Hepatocyte (in vitro differentiated cells): ENCODE data around the gene OR5K4. TPM values are rescaled to one million over a fixed set of nuclear protein-coding genes. Genes with fewer than 3 reads are reported as not detected.

Source experiments
- DNase-seq: peaks from one replicate; pipeline ENCODE4 v3.0.0-alpha.2; 2016; ENCODE audit warnings: low spot score
- H2AFZ ChIP-seq: fragments of 200-600 bp; sonication (generic); 2 replicates; pipeline ENCODE4 v1.6.0; 2016; ENCODE audit warnings: antibody characterized with exemption, mild to moderate bottlenecking
- H3K27ac ChIP-seq: fragments of 200-600 bp; sonication (generic); 2 replicates; pipeline ENCODE4 v1.5.1; 2016; ENCODE audit warnings: mild to moderate bottlenecking
- H3K27me3 ChIP-seq: fragments of 200-600 bp; sonication (generic); 2 replicates; pipeline ENCODE4 v1.6.1; 2016
- H3K36me3 ChIP-seq: fragments of 200-600 bp; sonication (generic); replicated peaks from 2 replicates; pipeline ENCODE4 v1.5.1; 2016; ENCODE audit warnings: low read depth; ENCODE audit not compliant: insufficient read depth
- H3K4me1 ChIP-seq: fragments of 200-600 bp; sonication (generic); 2 replicates; pipeline ENCODE4 v1.5.1; 2016; ENCODE audit warnings: mild to moderate bottlenecking, moderate library complexity; ENCODE audit not compliant: insufficient read depth
- H3K4me2 ChIP-seq: fragments of 200-600 bp; sonication (generic); 2 replicates; pipeline ENCODE4 v1.6.0; 2016
- H3K4me3 ChIP-seq: fragments of 200-600 bp; sonication (generic); 2 replicates; pipeline ENCODE4 v1.5.1; 2016; ENCODE audit warnings: mild to moderate bottlenecking
- H3K79me2 ChIP-seq: fragments of 200-600 bp; sonication (generic); 2 replicates; pipeline ENCODE4 v1.6.0; 2017; ENCODE audit warnings: mild to moderate bottlenecking
- H3K9me2 ChIP-seq: fragments of 200-600 bp; sonication (generic); replicated peaks from 2 replicates; pipeline ENCODE4 v1.6.0; 2017; ENCODE audit warnings: mild to moderate bottlenecking; ENCODE audit not compliant: insufficient read depth
- H3K9me3 ChIP-seq: fragments of 200-600 bp; sonication (generic); 2 replicates; pipeline ENCODE4 v1.5.1; 2016; ENCODE audit warnings: low read depth, mild to moderate bottlenecking
- H4K20me1 ChIP-seq: fragments of 200-600 bp; sonication (generic); 2 replicates; pipeline ENCODE4 v1.6.0; 2016; ENCODE audit warnings: mild to moderate bottlenecking; ENCODE audit not compliant: insufficient read depth, poor library complexity, severe bottlenecking
- CTCF ChIP-seq: fragments of 200-600 bp; sonication (generic); IDR thresholded peaks from 2 replicates; pipeline ENCODE4 v1.5.1; 2016; ENCODE audit warnings: antibody characterized with exemption, mild to moderate bottlenecking; ENCODE audit not compliant: poor library complexity
- EZH2 ChIP-seq: fragments of 200-600 bp; sonication (generic); IDR thresholded peaks from 2 replicates; pipeline ENCODE4 v1.6.1; 2016; ENCODE audit warnings: antibody characterized with exemption, mild to moderate bottlenecking, borderline replicate concordance
- EZH2phosphoT487 ChIP-seq: fragments of 200-600 bp; sonication (generic); IDR thresholded peaks from one replicate; pipeline ENCODE4 v1.6.1; 2018; ENCODE audit warnings: antibody characterized with exemption, mild to moderate bottlenecking, low read depth, moderate library complexity; ENCODE audit not compliant: unreplicated experiment, severe bottlenecking
- polyA plus RNA-seq: library from polyadenylated mRNA; unstranded; fragments of >200 nt; fragmentation: Nextera tagmentation; extraction: Ambion mirVana; gene quantifications from 2 replicates; pipeline ENCODE4 v1.2.1, GENCODE V29; 2016
- total RNA-seq: library from RNA; depleted of rRNA; stranded (reverse); fragments of >200 nt; gene quantifications from 2 replicates; pipeline ENCODE4 v1.2.3, GENCODE V29; 2014

OR5K4 gene
- total and polyA plus RNA-seq, 2 experiments from 2014 or later, result not detected

DNA sequence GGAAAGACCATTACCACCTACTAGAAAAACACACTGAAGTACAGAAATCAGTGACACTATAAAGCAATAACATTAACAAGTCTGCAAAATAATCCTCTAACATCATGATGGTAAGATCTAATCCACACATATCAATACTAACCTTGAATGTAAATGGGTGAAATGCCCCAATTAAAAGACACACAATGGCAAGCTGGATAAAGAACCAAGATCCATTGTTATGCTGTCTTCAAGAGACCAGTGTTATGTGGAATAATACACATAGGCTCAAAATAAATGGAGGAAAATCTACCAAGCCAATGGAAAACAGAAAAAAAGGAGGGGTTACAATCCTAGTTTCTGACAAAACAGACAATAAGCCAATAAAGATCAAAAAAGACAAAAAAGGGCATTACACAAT is 50.4 kb downstream of the OR5K4 start:
- no peak for TF ChIP-seq EZH2phosphoT487
- TF ChIP-seq CTCF, result no peak
- no peak for TF ChIP-seq EZH2
- no peaks in the 10 kb centered on the region for H3K4me1 ChIP-seq
- H2AFZ ChIP-seq, result no peak overlapping the region
- H3K79me2 ChIP-seq, result no peaks in the 10 kb centered on the region
- no peaks in the 10 kb centered on the region for H3K9me3 ChIP-seq
- H3K4me3 ChIP-seq, result no peak overlapping the region
- no peaks in the 10 kb centered on the region for H3K36me3 ChIP-seq
- no peak overlapping the region for H3K4me2 ChIP-seq
- H3K27ac ChIP-seq, result no peak overlapping the region
- no peaks in the 10 kb centered on the region for H3K9me2 ChIP-seq
- H3K27me3 ChIP-seq, result no peaks in the 10 kb centered on the region
- H4K20me1 ChIP-seq, result no peaks in the 10 kb centered on the region
- DNase-seq, result no peak

Other genes with a start within 250 kb of the OR5K4 start
- not detected in 2 replicates for gene OR5H1, start 223.1 kb upstream of the OR5K4 start, total RNA-seq
- not detected in 2 replicates for gene OR5H1, start 223.1 kb upstream of the OR5K4 start, polyA plus RNA-seq
- gene OR5H14, start 206.4 kb upstream of the OR5K4 start, total RNA-seq, result not detected in 2 replicates
- not detected in 2 replicates for gene OR5H14, start 206.4 kb upstream of the OR5K4 start, polyA plus RNA-seq
- gene OR5H15, start 187.2 kb upstream of the OR5K4 start, total RNA-seq, result not detected in 2 replicates
- not detected in 2 replicates for gene OR5H15, start 187.2 kb upstream of the OR5K4 start, polyA plus RNA-seq
- not detected in 2 replicates for gene OR5H6, start 89.6 kb upstream of the OR5K4 start, total RNA-seq
- 0.16 TPM in 1 of 2 replicates, not detected in the other for gene OR5H6, start 89.6 kb upstream of the OR5K4 start, polyA plus RNA-seq
- not detected in 2 replicates for gene OR5H2, start 71.3 kb upstream of the OR5K4 start, total RNA-seq
- gene OR5H2, start 71.3 kb upstream of the OR5K4 start, polyA plus RNA-seq, result not detected in 2 replicates
- not detected in 2 replicates for gene OR5K3, start 36.8 kb downstream of the OR5K4 start, total RNA-seq
- gene OR5K3, start 36.8 kb downstream of the OR5K4 start, polyA plus RNA-seq, result not detected in 2 replicates
- not detected in 2 replicates for gene OR5K1, start 109.3 kb downstream of the OR5K4 start, total RNA-seq
- not detected in 2 replicates for gene OR5K1, start 109.3 kb downstream of the OR5K4 start, polyA plus RNA-seq
- gene OR5K2, start 143.8 kb downstream of the OR5K4 start, total RNA-seq, result not detected in 2 replicates
- not detected in 2 replicates for gene OR5K2, start 143.8 kb downstream of the OR5K4 start, polyA plus RNA-seq
- 89.2 and 105 TPM in 2 replicates for gene CLDND1, start 169.0 kb downstream of the OR5K4 start, total RNA-seq
- gene CLDND1, start 169.0 kb downstream of the OR5K4 start, polyA plus RNA-seq, result 70.1 and 84.8 TPM in 2 replicates
- gene GPR15, start 178.1 kb downstream of the OR5K4 start, total RNA-seq, result not detected in 2 replicates
- not detected in 2 replicates for gene GPR15, start 178.1 kb downstream of the OR5K4 start, polyA plus RNA-seq
- 18.6 and 30.1 TPM in 2 replicates for gene CPOX, start 239.8 kb downstream of the OR5K4 start, total RNA-seq
- gene CPOX, start 239.8 kb downstream of the OR5K4 start, polyA plus RNA-seq, result 12.3 and 14.3 TPM in 2 replicates